HG03521 (cell line): ENCODE measurements around the gene TSPAN6.

Experiments used
- ATAC-seq: cut with Tn5 transposase; IDR thresholded peaks from one replicate; pipeline ENCODE4 v1.9.1; 2021; ENCODE audit warnings: mild to moderate bottlenecking, moderate library complexity; ENCODE audit not compliant: unreplicated experiment

Gene TSPAN6

GRCh38 chrX:100591256-100592051 is 45.2 kb downstream of the TSPAN6 start:
- ATAC-seq = no peak

- ATAC-seq = no peak
These were observed 48.7 kb downstream of the TSPAN6 start for GRCh38 chrX:100587861-100588260.

GRCh38 chrX:100586747-100587146 is 49.9 kb downstream of the TSPAN6 start:
- no peak for ATAC-seq

- no peak for ATAC-seq
These were observed 52.0 kb downstream of the TSPAN6 start, which contains the start of gene TNMD for GRCh38 chrX:100584611-100585010. Gene TNMD, plus strand, starts transcription at chrX:100584936. Its CDS starts 83 bp downstream, at chrX:100585019.
